ENCODE measurements around the gene IFI35.
"Not testable (repeated sequence)": the region's sequence is repeated elsewhere in the genome, so short reads cannot be mapped to it uniquely, and the experiment has no call there.

The IFI35 gene

DNA sequence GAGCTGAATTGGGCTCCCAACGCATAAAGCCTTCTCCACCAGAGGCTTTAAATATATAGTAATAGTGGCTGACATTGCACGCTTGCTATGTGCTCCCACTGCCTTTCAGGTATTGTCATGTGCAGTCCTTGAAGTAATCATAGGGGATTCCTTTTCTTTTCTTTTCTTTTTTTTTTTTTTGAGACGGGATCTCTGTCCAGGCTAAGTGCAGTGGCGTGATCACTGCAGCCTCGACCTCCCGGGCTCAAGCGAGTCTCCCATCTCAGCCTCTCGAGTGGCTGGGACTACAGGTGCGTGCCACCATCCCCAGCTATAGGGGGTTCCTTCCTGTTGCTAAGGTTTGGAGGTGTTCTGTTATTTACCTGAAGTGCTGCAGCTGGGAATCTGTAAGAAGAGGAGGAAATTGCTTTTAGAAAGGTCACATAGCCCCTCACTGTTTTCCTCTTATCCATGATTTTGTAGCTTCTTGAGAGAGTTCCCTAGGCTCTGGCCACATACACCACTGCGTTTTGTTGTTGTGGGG lies 7.5 kb upstream of the IFI35 start:
- peak overlapping the region; percentile 99 for H3K9ac ChIP-seq (ENCODE audit: low read depth, low read length)
- H3K9me3 ChIP-seq (ENCODE audit: insufficient read depth, low read depth, low read length), result no peaks in the 10 kb centered on the region
- H3K27ac ChIP-seq (ENCODE audit: low read length), result peak overlapping the region; percentile 44
- H3K4me3 ChIP-seq (ENCODE audit: low read length), result peak overlapping the region; percentile 92
- peaks cover 3% of the 10 kb centered on the region; the same call in 1 of the 2 replicates for H3K4me1 ChIP-seq (ENCODE audit: insufficient read depth, low read length)
- no peaks in the 10 kb centered on the region for H3K27me3 ChIP-seq (ENCODE audit: insufficient read depth, low read length)
- H3K36me3 ChIP-seq (ENCODE audit: insufficient read depth, low read depth, low read length), result peaks cover 59% of the 10 kb centered on the region

DNA sequence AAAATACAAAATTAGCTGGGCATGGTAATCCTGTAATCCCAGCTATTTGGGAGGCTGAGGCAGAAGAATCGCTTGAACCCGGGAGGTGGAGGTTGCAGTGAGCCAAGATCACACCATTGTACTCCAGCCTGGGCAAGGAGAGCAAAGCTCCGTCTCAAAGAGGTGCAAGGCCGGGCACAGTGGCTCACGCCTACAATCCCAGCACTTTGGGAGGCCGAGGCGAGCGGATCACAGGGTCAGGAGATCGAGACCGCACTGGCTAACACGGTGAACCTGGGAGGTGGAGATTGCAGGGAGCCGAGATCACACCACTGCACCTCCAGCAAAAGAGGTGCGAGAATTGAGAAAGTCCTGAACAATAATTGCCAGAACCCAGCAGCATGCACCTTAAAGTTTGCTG lies 5.7 kb upstream of the IFI35 start:
- H3K27ac ChIP-seq (ENCODE audit: low read length); H3K4me1 ChIP-seq (ENCODE audit: insufficient read depth, low read length); H3K27me3 ChIP-seq (ENCODE audit: insufficient read depth, low read length); H3K4me3 ChIP-seq (ENCODE audit: low read length); H3K9me3 ChIP-seq (ENCODE audit: insufficient read depth, low read depth, low read length); H3K9ac ChIP-seq (ENCODE audit: low read depth, low read length): not testable (repeated sequence)
- H3K36me3 ChIP-seq (ENCODE audit: insufficient read depth, low read depth, low read length), result peaks cover 55% of the 10 kb centered on the region

DNA sequence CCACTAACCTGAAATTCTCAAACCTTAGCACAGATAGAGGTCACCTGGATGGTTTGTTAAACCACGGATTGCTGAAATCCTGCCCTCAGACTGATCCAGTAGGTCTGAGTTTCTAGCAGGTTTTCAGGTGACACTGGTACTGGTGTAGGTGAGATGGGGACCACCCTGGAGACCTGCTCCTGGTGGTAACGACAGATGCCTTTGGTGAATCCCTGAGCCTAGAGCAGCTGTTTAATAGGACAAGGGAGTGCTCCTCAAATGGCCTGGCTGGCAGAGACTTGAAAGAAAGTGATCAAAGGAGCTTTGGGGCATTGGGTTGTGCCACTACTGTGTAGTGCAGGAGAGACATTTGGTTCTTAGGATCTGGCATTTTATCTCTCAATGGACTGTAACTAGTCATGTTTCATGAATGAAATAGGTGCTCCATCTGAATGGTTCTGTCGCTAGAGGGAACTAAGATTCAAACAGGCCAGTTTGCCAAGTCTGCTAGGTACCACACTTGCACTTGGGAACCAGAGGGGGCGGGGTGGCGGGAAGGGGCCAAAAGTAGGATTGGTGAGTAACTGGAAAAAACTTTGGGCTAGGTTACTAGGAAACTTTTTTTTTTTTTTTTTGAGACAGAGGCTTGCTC lies 2.9 kb upstream of the IFI35 start:
- Histone ChIP-seq H3K27ac (ENCODE audit: low read length) (no peak overlapping the region), H3K27me3 (ENCODE audit: insufficient read depth, low read length) (no peaks in the 10 kb centered on the region), H3K36me3 (ENCODE audit: insufficient read depth, low read depth, low read length) (peaks cover 55% of the 10 kb centered on the region), H3K4me3 (ENCODE audit: low read length) (no peak overlapping the region), H3K4me1 (ENCODE audit: insufficient read depth, low read length) (no peaks in the 10 kb centered on the region; the same call in 1 of the 2 replicates), H3K9me3 (ENCODE audit: insufficient read depth, low read depth, low read length) (no peaks in the 10 kb centered on the region), H3K9ac (ENCODE audit: low read depth, low read length) (no peak overlapping the region)

DNA sequence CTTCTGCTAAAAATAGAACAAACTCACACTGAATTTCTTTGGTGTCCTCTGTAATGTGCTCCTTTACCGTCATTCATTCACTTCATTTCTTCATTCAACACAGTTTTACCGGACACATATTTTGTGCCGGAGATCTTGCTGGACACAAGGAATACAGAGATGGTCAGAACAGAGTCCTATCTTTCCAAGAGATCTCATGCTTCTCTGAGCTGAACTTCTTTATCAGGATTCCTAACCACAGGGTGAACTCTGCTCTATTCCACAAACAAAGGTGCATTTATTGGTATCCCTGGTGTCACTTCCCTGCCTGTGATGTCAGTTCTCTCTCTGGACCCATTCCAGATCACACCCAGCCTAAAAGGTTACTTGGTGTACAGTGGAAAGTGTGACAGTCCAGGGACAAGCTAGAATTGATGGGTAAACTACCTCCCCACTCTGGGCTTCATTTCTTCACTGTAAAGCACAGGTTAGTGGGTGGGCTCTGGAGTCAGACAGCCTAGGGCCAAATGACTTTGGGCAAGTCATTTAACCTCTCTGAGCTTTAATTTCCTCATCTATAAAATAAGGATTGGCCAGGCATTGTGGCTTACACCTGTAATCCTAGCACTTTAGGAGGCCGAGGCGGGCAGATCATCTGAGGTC lies 4.2 kb downstream of the IFI35 start:
- no peaks in the 10 kb centered on the region for H3K9me3 ChIP-seq (ENCODE audit: insufficient read depth, low read depth, low read length)
- no peak overlapping the region for H3K4me3 ChIP-seq (ENCODE audit: low read length)
- no peaks in the 10 kb centered on the region for H3K4me1 ChIP-seq (ENCODE audit: insufficient read depth, low read length)
- H3K36me3 ChIP-seq (ENCODE audit: insufficient read depth, low read depth, low read length), result peaks cover 12% of the 10 kb centered on the region
- no peaks in the 10 kb centered on the region for H3K27me3 ChIP-seq (ENCODE audit: insufficient read depth, low read length)
- H3K9ac ChIP-seq (ENCODE audit: low read depth, low read length), result no peak overlapping the region
- H3K27ac ChIP-seq (ENCODE audit: low read length), result no peak overlapping the region

DNA sequence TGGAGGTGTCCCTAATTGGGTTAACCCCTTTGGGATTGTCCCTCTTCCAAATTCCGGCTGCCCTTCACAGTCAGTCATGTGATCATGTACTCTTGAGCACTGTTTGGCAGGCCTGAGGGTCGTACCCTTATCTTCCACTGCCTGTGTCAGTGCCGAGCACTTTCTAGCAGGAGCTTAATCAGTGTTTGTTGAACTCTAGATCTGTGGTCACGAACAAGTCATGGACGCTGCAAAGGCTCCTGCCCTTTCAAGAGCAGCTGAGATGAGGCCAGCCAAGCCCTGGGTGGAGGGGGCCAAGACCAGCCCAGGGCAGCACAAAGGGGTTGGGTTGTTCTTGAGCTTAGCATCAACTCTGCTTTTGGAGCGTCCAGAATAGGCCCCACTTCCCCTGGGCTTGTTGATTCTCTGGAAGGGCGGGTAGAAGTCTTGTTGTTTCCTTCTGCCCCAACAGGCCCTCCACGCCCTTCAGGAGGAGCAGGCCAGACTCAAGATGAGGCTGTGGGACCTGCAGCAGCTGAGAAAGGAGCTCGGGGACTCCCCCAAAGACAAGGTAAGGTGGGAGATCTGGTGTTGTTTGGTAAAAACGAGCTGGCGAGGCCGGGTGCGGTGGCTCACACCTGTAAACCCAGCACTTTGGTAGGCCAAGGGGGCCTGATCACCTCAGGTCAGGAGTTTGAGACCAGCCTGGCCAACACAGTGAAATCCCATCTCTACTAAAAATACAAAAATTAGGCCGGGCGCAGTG lies 5.3 kb downstream of the IFI35 start:
- no peak overlapping the region for H3K4me3 ChIP-seq (ENCODE audit: low read length)
- no peaks in the 10 kb centered on the region for H3K4me1 ChIP-seq (ENCODE audit: insufficient read depth, low read length)
- no peak overlapping the region for H3K27ac ChIP-seq (ENCODE audit: low read length)
- H3K9ac ChIP-seq (ENCODE audit: low read depth, low read length), result no peak overlapping the region
- peaks cover 21% of the 10 kb centered on the region for H3K36me3 ChIP-seq (ENCODE audit: insufficient read depth, low read depth, low read length)
- no peaks in the 10 kb centered on the region for H3K9me3 ChIP-seq (ENCODE audit: insufficient read depth, low read depth, low read length)
- H3K27me3 ChIP-seq (ENCODE audit: insufficient read depth, low read length), result no peaks in the 10 kb centered on the region

DNA sequence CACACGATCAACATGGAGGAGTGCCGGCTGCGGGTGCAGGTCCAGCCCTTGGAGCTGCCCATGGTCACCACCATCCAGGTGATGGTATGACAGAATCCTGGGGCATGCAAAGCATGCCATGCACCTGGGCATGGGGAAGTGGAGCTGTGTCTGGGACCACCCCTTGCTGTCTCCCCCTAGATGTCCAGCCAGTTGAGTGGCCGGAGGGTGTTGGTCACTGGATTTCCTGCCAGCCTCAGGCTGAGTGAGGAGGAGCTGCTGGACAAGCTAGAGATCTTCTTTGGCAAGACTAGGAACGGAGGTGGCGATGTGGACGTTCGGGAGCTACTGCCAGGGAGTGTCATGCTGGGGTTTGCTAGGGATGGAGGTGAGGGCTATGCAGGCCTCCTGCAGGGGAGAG lies 6.7 kb downstream of the IFI35 start:
- H3K36me3 ChIP-seq (ENCODE audit: insufficient read depth, low read depth, low read length), result peaks cover 28% of the 10 kb centered on the region
- no peaks in the 10 kb centered on the region for H3K27me3 ChIP-seq (ENCODE audit: insufficient read depth, low read length)
- H3K9ac ChIP-seq (ENCODE audit: low read depth, low read length), result no peak overlapping the region
- no peaks in the 10 kb centered on the region for H3K9me3 ChIP-seq (ENCODE audit: insufficient read depth, low read depth, low read length)
- H3K4me1 ChIP-seq (ENCODE audit: insufficient read depth, low read length), result no peaks in the 10 kb centered on the region
- H3K4me3 ChIP-seq (ENCODE audit: low read length), result no peak overlapping the region
- no peak overlapping the region for H3K27ac ChIP-seq (ENCODE audit: low read length)

DNA sequence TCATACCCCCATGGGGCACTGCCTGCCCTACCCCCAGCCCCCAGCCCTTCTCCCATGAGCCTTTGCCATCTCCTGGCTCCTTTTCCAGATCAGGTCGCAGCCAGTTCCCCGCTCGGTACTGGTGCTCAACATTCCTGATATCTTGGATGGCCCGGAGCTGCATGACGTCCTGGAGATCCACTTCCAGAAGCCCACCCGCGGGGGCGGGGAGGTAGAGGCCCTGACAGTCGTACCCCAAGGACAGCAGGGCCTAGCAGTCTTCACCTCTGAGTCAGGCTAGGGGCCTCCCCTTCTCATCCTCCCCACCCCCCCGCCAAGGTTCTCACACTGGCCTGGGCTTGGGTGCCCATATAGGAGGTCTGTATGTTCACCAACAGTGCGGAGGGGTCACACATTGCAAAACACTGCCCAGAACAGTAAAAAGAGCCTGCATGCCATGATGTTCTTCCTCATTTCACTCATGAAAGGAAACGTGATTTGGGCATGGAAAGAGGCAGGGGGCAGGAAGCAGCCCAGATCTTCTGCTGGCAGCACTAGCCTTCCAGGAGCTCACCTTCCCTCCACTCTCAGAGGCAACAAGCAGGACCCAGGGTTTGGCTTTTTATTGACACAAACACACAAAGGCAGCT lies 7.5 kb downstream of the IFI35 start:
- Histone ChIP-seq H3K4me1 (ENCODE audit: insufficient read depth, low read length) (no peaks in the 10 kb centered on the region), H3K27ac (ENCODE audit: low read length) (no peak overlapping the region), H3K9me3 (ENCODE audit: insufficient read depth, low read depth, low read length) (no peaks in the 10 kb centered on the region), H3K36me3 (ENCODE audit: insufficient read depth, low read depth, low read length) (peaks cover 36% of the 10 kb centered on the region), H3K9ac (ENCODE audit: low read depth, low read length) (no peak overlapping the region), H3K27me3 (ENCODE audit: insufficient read depth, low read length) (no peaks in the 10 kb centered on the region), H3K4me3 (ENCODE audit: low read length) (no peak overlapping the region)

DNA sequence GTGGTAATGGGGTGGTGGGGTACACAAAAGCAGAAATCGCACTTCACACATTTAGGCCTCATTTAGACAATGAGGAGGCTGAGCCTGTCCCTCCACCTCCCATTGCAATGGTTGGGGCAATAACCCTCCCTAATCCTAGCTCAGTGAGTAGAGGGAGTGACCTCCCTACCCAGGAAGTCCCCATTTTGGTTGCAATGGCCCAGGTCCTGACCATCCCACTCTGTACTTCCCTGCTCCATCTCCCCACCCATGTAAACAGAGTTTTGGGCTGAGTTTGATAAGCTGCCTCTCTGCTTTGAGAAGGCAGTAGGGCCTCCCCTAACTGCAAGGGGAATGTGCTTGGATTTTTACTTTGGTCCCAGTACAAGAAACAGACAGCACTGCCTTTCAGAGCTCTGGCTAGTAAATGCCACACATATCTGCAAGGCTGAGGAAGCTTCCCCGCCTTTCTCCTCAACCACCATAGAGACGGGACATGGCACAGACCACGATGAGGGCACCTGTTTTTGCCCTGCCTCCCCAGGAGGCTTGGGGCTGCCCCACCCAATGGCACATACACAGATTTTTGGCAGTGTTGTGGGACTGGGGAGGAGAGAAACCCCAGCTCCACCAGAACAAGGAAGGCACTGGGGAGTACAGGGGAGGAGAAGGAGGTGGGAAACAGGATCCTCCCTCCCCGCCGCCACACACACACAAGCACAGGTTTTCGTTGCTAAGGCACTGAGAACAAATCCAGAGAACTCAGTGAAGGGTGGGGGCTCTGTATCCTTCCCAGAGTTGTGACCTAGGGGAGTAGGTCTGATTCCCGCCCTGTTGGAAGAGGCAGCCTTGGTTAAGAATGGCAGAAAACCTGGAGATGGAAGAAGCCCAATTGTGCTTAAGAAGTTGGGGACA lies 8.3 kb downstream of the IFI35 start:
- peaks cover 37% of the 10 kb centered on the region for H3K36me3 ChIP-seq (ENCODE audit: insufficient read depth, low read depth, low read length)
- peaks cover 3% of the 10 kb centered on the region for H3K4me1 ChIP-seq (ENCODE audit: insufficient read depth, low read length)
- H3K9ac ChIP-seq (ENCODE audit: low read depth, low read length), result no peak overlapping the region
- no peaks in the 10 kb centered on the region for H3K9me3 ChIP-seq (ENCODE audit: insufficient read depth, low read depth, low read length)
- no peaks in the 10 kb centered on the region for H3K27me3 ChIP-seq (ENCODE audit: insufficient read depth, low read length)
- H3K4me3 ChIP-seq (ENCODE audit: low read length), result no peak overlapping the region
- no peak overlapping the region for H3K27ac ChIP-seq (ENCODE audit: low read length)

DNA sequence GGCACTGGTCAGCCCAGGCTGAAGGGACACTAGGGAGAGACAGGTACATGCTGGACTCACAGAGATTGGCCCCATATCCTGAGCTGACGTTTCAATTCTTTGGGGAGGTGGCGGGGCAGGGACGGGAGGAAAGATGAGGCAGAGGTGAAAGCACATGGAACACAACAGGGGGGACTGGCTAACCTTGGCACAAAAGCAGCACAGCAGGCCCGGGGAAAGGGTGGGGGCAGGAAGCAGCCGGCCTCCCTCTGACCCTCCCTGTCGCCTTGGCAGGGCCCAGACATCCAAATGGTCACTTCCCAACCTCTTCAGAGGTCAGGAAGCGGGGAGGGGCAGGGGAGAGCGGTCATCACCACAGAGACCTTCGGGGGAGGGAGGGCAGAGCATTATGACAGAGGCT lies 9.0 kb downstream of the IFI35 start:
- Histone ChIP-seq H3K27ac (ENCODE audit: low read length) (no peak overlapping the region), H3K36me3 (ENCODE audit: insufficient read depth, low read depth, low read length) (peaks cover 44% of the 10 kb centered on the region), H3K9ac (ENCODE audit: low read depth, low read length) (no peak overlapping the region)

DNA sequence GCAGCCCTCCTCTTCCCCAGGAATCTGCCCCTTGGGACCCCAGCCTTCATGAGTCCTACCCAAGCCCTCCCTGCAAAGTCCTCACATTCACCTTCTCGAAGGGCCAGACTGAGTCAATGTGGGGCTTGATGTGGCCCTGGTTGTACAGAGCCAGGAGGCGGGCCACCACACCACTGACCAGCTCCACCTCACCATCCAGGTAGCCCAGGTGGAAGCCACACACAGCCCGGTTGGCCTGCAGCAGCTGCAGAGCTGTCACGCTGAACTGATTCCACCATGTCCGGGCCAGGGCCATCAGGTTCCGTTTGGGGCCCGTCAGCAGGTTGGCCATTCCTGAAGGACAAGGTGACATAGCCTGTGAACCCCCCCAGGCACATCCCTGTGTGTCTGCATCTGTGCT lies 9.6 kb downstream of the IFI35 start:
- Histone ChIP-seq H3K27ac (ENCODE audit: low read length) (no peak overlapping the region), H3K27me3 (ENCODE audit: insufficient read depth, low read length) (no peaks in the 10 kb centered on the region), H3K9ac (ENCODE audit: low read depth, low read length) (no peak overlapping the region), H3K9me3 (ENCODE audit: insufficient read depth, low read depth, low read length) (no peaks in the 10 kb centered on the region), H3K4me1 (ENCODE audit: insufficient read depth, low read length) (peaks cover 12% of the 10 kb centered on the region), H3K4me3 (ENCODE audit: low read length) (no peak overlapping the region), H3K36me3 (ENCODE audit: insufficient read depth, low read depth, low read length) (peaks cover 44% of the 10 kb centered on the region)

More for the DNA sequence above, 9.0 kb downstream of the IFI35 start:
- no peaks in the 10 kb centered on the region for H3K9me3 ChIP-seq (ENCODE audit: insufficient read depth, low read depth, low read length)
- no peak overlapping the region for H3K4me3 ChIP-seq (ENCODE audit: low read length)
- H3K4me1 ChIP-seq (ENCODE audit: insufficient read depth, low read length), result peaks cover 9% of the 10 kb centered on the region
- H3K27me3 ChIP-seq (ENCODE audit: insufficient read depth, low read length), result no peaks in the 10 kb centered on the region

Measured in iPS-20b (cell line).